Panc1 (cell line): ENCODE measurements around the gene RALB. TPM values are rescaled to one million over a fixed set of nuclear protein-coding genes. Genes with fewer than 3 reads are reported as not detected.
A peak's percentile ranks its signal among the peaks of the same experiment; 100 is the strongest.

ENCODE experiments used
- ATAC-seq: fragments of 200-7000 bp; cut with Tn5 transposase; 2 replicates; pipeline ENCODE4 v1.9.1; 2020; ENCODE audit warnings: mild to moderate bottlenecking, moderate library complexity
- BruUV-seq: library from RNA; stranded (reverse); fragments of 400-500 nt; replicated peaks from 2 replicates; lab custom pipeline; 2021; lab: Mats Ljungman, UMichigan
- CTCF ChIA-PET: fragments of 300-600 bp; sonication (Branson Sonifier 250); formaldehyde crosslinking; loops from one replicate; lab custom pipeline; 2022; ENCODE audit warnings: antibody characterized with exemption; lab: Charles Lee
- POLR2A ChIA-PET: fragments of 300-600 bp; sonication (Branson Sonifier 250); formaldehyde crosslinking; loops from one replicate; lab custom pipeline; 2022; ENCODE audit warnings: antibody characterized with exemption; lab: Charles Lee
- DNase-seq: peaks from one replicate; pipeline ENCODE4 v3.0.0-alpha.2; 2010; ENCODE audit warnings: low read depth, low spot score
- H3K27ac ChIP-seq: 2 replicates; pipeline ENCODE4 v1.5.1; 2011; ENCODE audit warnings: mild to moderate bottlenecking, low read length, inconsistent platforms
- H3K27me3 ChIP-seq: fragments of 200-500 bp; sonication (Bioruptor generic); 2 replicates; pipeline ENCODE4 v1.6.0; 2014; ENCODE audit warnings: low read length, inconsistent platforms; ENCODE audit not compliant: control insufficient read depth, insufficient read depth
- H3K36me3 ChIP-seq: fragments of 200-500 bp; sonication (Bioruptor generic); 2 replicates; pipeline ENCODE4 v1.5.1; 2014; ENCODE audit warnings: inconsistent platforms, mild to moderate bottlenecking, low read length, moderate library complexity; ENCODE audit not compliant: control insufficient read depth, insufficient read depth
- H3K4me1 ChIP-seq: 2 replicates; pipeline ENCODE4 v1.5.1; 2011; ENCODE audit warnings: inconsistent platforms, mild to moderate bottlenecking, low read length, moderate library complexity; ENCODE audit not compliant: control insufficient read depth, insufficient read depth
- H3K4me3 ChIP-seq, 2 experiments: 2 replicates each; pipeline ENCODE4 v1.5.1; 2011 to 2012; ENCODE audit warnings: low read depth in 2 of 2, low read length in 2 of 2, mild to moderate bottlenecking in 2 of 2, inconsistent platforms in 1 of 2, moderate library complexity in 1 of 2
- H3K9me3 ChIP-seq: fragments of 200-500 bp; sonication (Bioruptor generic); 2 replicates; pipeline ENCODE4 v1.5.1; 2014; ENCODE audit warnings: low read depth, mild to moderate bottlenecking, inconsistent platforms, low read length, moderate library complexity; ENCODE audit not compliant: control insufficient read depth, insufficient read depth
- POLR2AphosphoS5 ChIP-seq: IDR thresholded peaks from 2 replicates; pipeline ENCODE4 v1.6.1; 2012; ENCODE audit warnings: mild to moderate bottlenecking, low read depth, low read length, moderate library complexity
- SIN3A ChIP-seq: IDR thresholded peaks from 2 replicates; pipeline ENCODE4 v1.6.1; 2012; ENCODE audit warnings: low read depth, mild to moderate bottlenecking, low read length, moderate library complexity, borderline replicate concordance; ENCODE audit not compliant: insufficient read depth
- TCF7L2 ChIP-seq: IDR thresholded peaks from 2 replicates; pipeline ENCODE4 v1.6.1; 2011; ENCODE audit warnings: mild to moderate bottlenecking, low read depth, low read length, inconsistent platforms
- in situ Hi-C: cut with HindIII; loops from 2 replicates; pipeline ENCODE4 v1.10.0; 2016; ENCODE audit warnings: low sequenced_read_pairs, low pct_unique_long_range_greater_than_20kb
- intact Hi-C: fragments of 100-400 bp; cut with micrococcal nuclease; formaldehyde crosslinking; loops from one replicate; pipeline ENCODE4 v1.10.0; 2022; ENCODE audit not compliant: unreplicated experiment
- total RNA-seq: library from RNA; stranded (reverse); gene quantifications from one replicate; pipeline ENCODE4 v1.2.1, GENCODE V29; 2021; ENCODE audit not compliant: unreplicated experiment
- TF ChIP-seq, protein P1 (sequence below): fragments of 450-650 bp; IDR thresholded peaks from 2 replicates; pipeline ENCODE4 v1.5.1; 2017; ENCODE audit warnings: mild to moderate bottlenecking
- TF ChIP-seq, protein P2 (sequence below), 2 experiments: IDR thresholded peaks; 2 replicates each; pipeline ENCODE4 v1.6.1; 2011 to 2012; ENCODE audit warnings: low read depth in 2 of 2, control low read depth in 1 of 2, low read length in 1 of 2, mild to moderate bottlenecking in 1 of 2, moderate library complexity in 1 of 2; ENCODE audit not compliant: insufficient read depth in 1 of 2

The RALB gene
- total RNA-seq, 1 experiment from 2014 or later, result 47.8 TPM

DNA sequence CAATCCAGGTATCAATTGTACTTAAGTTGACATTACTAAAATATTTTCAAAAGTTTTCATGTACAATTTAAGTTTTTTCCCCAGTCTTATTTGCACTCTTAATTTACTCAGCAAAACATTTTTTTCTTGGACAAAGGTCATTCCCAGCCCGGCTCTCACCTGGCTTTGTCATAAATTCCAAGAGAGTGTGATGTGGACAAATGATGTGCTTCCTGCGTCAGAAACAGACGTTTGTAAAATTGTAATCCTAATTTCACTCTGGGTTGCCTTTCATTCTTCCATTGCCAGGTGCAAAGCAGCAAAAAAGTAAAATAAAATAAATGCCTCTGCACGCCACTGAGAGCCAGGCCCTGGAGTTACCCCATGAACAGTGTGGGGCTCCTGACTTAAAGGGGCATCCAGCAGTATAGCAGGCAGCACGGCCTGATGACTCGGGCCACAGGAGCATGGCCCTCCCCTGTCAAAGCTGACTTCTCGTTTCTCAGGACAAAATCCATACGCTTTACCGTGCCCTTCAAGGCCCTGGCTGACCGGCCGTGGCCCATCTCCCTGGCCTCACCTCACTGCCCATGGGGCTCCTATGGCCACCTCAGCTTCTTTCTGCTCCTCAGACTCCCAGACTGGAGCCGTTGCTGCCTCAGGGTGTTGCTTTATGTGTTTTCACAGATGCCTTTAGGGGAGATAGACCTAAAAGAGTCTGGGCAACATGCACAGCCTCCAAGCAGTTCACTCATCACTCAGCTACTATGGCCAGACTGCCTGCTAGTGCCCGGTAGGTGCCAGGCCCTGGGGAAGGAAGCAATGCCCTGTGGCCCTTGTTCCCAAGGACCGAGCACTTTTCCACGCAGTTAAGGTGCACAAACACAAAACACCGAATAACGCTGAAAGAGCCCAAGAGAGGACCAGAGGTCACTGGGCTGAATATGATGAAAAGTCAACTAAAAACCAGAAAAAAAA lies 21.9 kb upstream of the RALB start:
- CTCF ChIA-PET, result interaction anchor here (0.6 kb wide), 1 partner anchor 206 kb away, joined by 4 read pairs; no protein-coding TSS in a partner anchor
- TF ChIP-seq POLR2AphosphoS5 (no peak), SIN3A (no peak), TCF7L2 (no peak)
- TF ChIP-seq, protein P1, sequence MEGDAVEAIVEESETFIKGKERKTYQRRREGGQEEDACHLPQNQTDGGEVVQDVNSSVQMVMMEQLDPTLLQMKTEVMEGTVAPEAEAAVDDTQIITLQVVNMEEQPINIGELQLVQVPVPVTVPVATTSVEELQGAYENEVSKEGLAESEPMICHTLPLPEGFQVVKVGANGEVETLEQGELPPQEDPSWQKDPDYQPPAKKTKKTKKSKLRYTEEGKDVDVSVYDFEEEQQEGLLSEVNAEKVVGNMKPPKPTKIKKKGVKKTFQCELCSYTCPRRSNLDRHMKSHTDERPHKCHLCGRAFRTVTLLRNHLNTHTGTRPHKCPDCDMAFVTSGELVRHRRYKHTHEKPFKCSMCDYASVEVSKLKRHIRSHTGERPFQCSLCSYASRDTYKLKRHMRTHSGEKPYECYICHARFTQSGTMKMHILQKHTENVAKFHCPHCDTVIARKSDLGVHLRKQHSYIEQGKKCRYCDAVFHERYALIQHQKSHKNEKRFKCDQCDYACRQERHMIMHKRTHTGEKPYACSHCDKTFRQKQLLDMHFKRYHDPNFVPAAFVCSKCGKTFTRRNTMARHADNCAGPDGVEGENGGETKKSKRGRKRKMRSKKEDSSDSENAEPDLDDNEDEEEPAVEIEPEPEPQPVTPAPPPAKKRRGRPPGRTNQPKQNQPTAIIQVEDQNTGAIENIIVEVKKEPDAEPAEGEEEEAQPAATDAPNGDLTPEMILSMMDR, result no peak
- TF ChIP-seq, protein P2, sequence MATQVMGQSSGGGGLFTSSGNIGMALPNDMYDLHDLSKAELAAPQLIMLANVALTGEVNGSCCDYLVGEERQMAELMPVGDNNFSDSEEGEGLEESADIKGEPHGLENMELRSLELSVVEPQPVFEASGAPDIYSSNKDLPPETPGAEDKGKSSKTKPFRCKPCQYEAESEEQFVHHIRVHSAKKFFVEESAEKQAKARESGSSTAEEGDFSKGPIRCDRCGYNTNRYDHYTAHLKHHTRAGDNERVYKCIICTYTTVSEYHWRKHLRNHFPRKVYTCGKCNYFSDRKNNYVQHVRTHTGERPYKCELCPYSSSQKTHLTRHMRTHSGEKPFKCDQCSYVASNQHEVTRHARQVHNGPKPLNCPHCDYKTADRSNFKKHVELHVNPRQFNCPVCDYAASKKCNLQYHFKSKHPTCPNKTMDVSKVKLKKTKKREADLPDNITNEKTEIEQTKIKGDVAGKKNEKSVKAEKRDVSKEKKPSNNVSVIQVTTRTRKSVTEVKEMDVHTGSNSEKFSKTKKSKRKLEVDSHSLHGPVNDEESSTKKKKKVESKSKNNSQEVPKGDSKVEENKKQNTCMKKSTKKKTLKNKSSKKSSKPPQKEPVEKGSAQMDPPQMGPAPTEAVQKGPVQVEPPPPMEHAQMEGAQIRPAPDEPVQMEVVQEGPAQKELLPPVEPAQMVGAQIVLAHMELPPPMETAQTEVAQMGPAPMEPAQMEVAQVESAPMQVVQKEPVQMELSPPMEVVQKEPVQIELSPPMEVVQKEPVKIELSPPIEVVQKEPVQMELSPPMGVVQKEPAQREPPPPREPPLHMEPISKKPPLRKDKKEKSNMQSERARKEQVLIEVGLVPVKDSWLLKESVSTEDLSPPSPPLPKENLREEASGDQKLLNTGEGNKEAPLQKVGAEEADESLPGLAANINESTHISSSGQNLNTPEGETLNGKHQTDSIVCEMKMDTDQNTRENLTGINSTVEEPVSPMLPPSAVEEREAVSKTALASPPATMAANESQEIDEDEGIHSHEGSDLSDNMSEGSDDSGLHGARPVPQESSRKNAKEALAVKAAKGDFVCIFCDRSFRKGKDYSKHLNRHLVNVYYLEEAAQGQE (IDR thresholded peaks at IDR 0.05; ENCODE audit: insufficient read depth in 1 of 2, low read depth in 2 of 2, low read length in 1 of 2), result no peak
- ATAC-seq (peak; percentile 36; the same call in 1 of the 2 replicates), DNase-seq (no peak)
- POLR2A ChIA-PET, result no interaction called here
- Histone ChIP-seq H3K9me3 (no peaks in the 10 kb centered on the region), H3K4me3 (no peak overlapping the region), H3K27me3 (no peaks in the 10 kb centered on the region), H3K27ac (peak overlapping the region; percentile 15; the same call in 1 of the 2 replicates), H3K4me1 (peaks cover 4% of the 10 kb centered on the region), H3K36me3 (no peaks in the 10 kb centered on the region)
- intact Hi-C loops (no loop called here), in situ Hi-C loops (no loop called here)
- no TSS peak for BruUV-seq

DNA sequence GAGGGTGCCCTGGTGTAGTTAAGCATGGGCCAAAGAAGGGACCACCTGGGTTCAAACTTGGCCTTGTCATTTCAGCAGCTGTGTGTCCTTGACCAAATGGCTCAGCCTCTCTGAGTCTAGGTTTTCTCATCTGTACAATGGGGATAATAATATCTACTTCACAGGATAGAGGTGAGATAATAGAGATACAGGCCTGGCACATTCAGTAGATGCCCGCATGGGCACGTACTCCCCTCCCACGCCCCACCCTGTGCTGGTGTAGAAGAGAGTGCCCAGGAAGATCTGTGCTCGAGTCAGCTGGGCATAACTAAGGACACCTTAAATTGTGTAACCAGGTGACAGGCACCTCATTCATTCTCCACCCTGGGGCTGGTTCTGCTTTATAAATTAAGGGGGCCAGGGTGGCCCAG lies 21.1 kb upstream of the RALB start:
- CTCF ChIA-PET, result interaction anchor here (0.6 kb wide), 1 partner anchor 206 kb away, joined by 4 read pairs; no protein-coding TSS in a partner anchor

More for the DNA sequence above, 21.1 kb upstream of the RALB start:
- POLR2A ChIA-PET, result no interaction called here
- Histone ChIP-seq H3K4me3 (peak overlapping the region in 1 of 2 experiments; percentile 45; a peak in 2 of 4 replicates), H3K9me3 (no peaks in the 10 kb centered on the region), H3K36me3 (no peaks in the 10 kb centered on the region), H3K27ac (peak overlapping the region; percentile 80; the same call in 1 of the 2 replicates), H3K4me1 (peaks cover 4% of the 10 kb centered on the region), H3K27me3 (no peaks in the 10 kb centered on the region)
- no peak for ATAC-seq
- no peak for DNase-seq
- TF ChIP-seq, protein P2 (IDR thresholded peaks at IDR 0.05; ENCODE audit: insufficient read depth in 1 of 2, low read depth in 2 of 2, low read length in 1 of 2), result no peak
- TF ChIP-seq SIN3A (no peak), POLR2AphosphoS5 (no peak), TCF7L2 (no peak)
- TF ChIP-seq, protein P1, result no peak
- no TSS peak for BruUV-seq
- intact Hi-C loops, result no loop called here
- in situ Hi-C loops, result no loop called here
